Activated CD4-positive, alpha-beta T cell treated with anti-CD3 and anti-CD28 coated beads, Interleukin-2, amount 10 ng/mL, durations not matched to agents 7 days and 5 days (primary cell): ENCODE measurements around the gene AKAP13. TPM values are rescaled to one million over a fixed set of nuclear protein-coding genes. Genes with fewer than 3 reads are reported as not detected.
A peak's percentile ranks its signal among the peaks of the same experiment; 100 is the strongest.

Source experiments
- CTCF ChIA-PET: fragments of 350-600 bp; sonication (Branson Sonifier 250); formaldehyde crosslinking; loops from one replicate; lab custom pipeline; 2021; ENCODE audit warnings: antibody characterized with exemption; lab: Charles Lee
- POLR2A ChIA-PET: fragments of 350-600 bp; sonication (Branson Sonifier 250); formaldehyde crosslinking; loops from one replicate; lab custom pipeline; 2021; ENCODE audit warnings: antibody characterized with exemption; lab: Charles Lee
- DNase-seq: peaks from one replicate; pipeline ENCODE4 v3.0.0-alpha.2; 2020
- H3K27ac Mint-ChIP-seq: one replicate; pipeline ENCODE4 v1.8.0; 2021; ENCODE audit warnings: mild to moderate bottlenecking, moderate library complexity, mixed read lengths
- H3K27me3 Mint-ChIP-seq: one replicate; pipeline ENCODE4 v1.8.0; 2021; ENCODE audit warnings: mixed read lengths
- H3K36me3 Mint-ChIP-seq: one replicate; pipeline ENCODE4 v1.8.0; 2021; ENCODE audit warnings: low read depth, mixed read lengths
- H3K4me1 Mint-ChIP-seq: one replicate; pipeline ENCODE4 v1.8.0; 2021; ENCODE audit warnings: mixed read lengths
- H3K4me3 Mint-ChIP-seq: one replicate; pipeline ENCODE4 v1.8.0; 2021; ENCODE audit warnings: mild to moderate bottlenecking, moderate library complexity, mixed read lengths
- H3K9me3 Mint-ChIP-seq: one replicate; pipeline ENCODE4 v1.8.0; 2021; ENCODE audit warnings: mixed read lengths
- total RNA-seq, 2 experiments: library from RNA; stranded (reverse); gene quantifications; one replicate each; pipeline ENCODE4 v1.2.3, GENCODE V29; 2021

AKAP13 gene
- total RNA-seq, 2 experiments from 2014 or later: 152 to 181 TPM

DNA sequence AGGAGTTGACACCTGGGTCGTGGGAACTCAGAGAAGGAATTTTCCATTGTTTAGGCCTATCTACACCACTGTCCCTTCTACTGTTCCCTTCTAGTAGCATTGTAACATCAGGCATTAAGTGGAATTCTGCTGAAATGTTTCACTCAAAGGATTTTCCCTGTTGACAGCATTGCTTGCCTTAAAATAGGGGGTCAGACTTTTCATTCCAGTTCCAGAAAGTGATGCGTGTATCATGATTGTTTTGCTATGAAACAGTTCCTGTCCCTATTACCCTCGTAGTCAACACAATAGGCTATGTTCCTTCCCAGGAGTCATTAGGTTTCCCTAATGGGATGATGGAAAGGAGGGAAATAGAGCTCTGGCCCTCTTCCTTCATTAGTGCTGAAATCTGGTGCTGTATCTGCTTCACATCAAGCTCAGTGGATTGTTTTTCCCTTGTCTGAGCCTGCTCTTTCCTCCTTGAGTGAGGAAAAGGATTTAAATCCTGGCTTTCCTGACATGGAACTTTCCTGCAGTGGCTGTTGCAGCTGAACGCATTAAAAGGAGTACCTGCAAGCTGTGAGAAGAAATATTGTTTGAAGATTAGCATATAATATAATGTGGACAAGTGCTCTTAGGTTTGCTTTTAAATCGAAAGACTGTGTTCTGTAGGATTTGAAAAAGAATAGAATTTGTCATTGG lies 218.5 kb downstream of the AKAP13 start:
- POLR2A ChIA-PET: no interaction called here
- CTCF ChIA-PET: no interaction called here
- H3K4me3 Mint-ChIP-seq: no peak overlapping the region
- no peak for DNase-seq
- H3K9me3 Mint-ChIP-seq: no peaks in the 10 kb centered on the region
- no peaks in the 10 kb centered on the region for H3K27me3 Mint-ChIP-seq
- no peak overlapping the region for H3K27ac Mint-ChIP-seq
- H3K4me1 Mint-ChIP-seq: peaks cover 60% of the 10 kb centered on the region
- H3K36me3 Mint-ChIP-seq: peaks cover 37% of the 10 kb centered on the region

DNA sequence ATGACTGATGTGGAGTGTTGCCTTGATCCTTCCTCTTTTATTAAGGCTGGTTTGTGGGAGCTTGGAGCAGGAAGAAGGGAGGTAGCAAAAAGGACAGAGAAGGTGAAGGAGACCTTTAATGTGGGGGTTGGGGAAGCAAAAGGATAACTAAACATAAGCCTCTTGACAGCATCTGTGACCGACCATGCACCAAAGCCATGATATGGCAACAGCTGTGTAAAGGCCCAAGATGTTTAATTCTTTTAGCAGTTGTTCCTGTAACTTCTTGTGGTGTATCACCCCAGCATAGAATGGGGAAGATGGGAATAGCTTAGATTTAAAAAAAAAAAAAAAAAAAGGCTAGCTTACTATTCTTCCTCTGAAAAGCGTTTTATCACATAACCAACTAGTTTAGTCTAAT lies 219.6 kb downstream of the AKAP13 start:
- Mint-ChIP-seq H3K36me3 (peaks cover 41% of the 10 kb centered on the region), H3K27ac (no peak overlapping the region), H3K4me1 (peaks cover 54% of the 10 kb centered on the region), H3K4me3 (no peak overlapping the region), H3K9me3 (no peaks in the 10 kb centered on the region), H3K27me3 (no peaks in the 10 kb centered on the region)
- no peak for DNase-seq
- POLR2A ChIA-PET: no interaction called here
- CTCF ChIA-PET: interaction anchor here (0.6 kb wide), 1 partner anchor 130 kb away, joined by 3 read pairs; no protein-coding TSS in a partner anchor

DNA sequence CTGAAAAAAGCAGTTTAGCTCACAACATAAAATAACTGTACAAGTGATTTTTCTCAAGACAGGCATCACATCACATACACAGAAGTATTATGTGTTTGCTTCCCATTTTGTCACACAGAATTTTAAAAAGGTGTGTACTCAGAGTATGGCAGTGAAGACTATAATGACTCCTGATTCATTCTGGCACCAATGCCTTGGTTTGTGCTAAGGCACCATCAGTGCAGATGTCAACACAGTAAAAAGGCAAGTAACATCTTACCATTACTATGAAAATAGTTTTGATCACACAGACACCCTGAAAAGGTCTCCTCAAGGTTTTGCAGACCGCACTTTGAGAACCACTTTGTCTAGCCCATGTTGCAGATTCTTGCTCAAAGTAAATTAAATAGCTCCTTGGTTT lies 222.8 kb downstream of the AKAP13 start:
- peaks cover 38% of the 10 kb centered on the region for H3K36me3 Mint-ChIP-seq
- no peak overlapping the region for H3K27ac Mint-ChIP-seq
- ChIA-PET POLR2A (no interaction called here), CTCF (interaction anchor here (0.5 to 1.2 kb wide), 4 partner anchors 9 to 168 kb away, joined by 3 to 4 read pairs (median 4); no protein-coding TSS in a partner anchor)
- DNase-seq: no peak
- peaks cover 42% of the 10 kb centered on the region for H3K4me1 Mint-ChIP-seq
- H3K27me3 Mint-ChIP-seq: no peaks in the 10 kb centered on the region
- H3K4me3 Mint-ChIP-seq: no peak overlapping the region
- H3K9me3 Mint-ChIP-seq: no peaks in the 10 kb centered on the region

DNA sequence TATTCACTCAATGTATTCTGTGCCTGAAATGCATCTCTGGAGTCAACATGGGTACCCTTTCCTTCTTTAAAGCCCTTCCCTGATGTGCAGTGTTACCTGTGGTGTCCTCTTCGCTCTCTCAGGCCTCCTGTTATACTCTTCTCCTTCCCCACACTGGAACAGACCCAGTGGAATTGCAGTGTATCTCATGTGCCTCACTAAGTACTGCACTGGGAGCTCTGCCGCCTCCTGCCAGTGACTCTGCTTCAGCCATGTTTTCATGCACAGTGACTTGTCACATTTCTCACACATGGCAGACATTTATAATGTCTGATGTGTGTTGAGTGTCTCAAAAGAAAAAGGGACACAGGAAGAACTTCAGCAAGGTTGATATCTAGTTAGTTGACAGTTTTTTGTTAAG lies 223.3 kb downstream of the AKAP13 start:
- no peaks in the 10 kb centered on the region for H3K9me3 Mint-ChIP-seq
- no peak overlapping the region for H3K27ac Mint-ChIP-seq
- H3K4me1 Mint-ChIP-seq: peaks cover 40% of the 10 kb centered on the region
- POLR2A ChIA-PET: no interaction called here
- CTCF ChIA-PET: interaction anchor here (0.5 to 1.1 kb wide), 4 partner anchors 9 to 167 kb away, joined by 3 to 4 read pairs (median 4); no protein-coding TSS in a partner anchor
- no peaks in the 10 kb centered on the region for H3K27me3 Mint-ChIP-seq
- no peak for DNase-seq
- H3K36me3 Mint-ChIP-seq: peaks cover 37% of the 10 kb centered on the region
- H3K4me3 Mint-ChIP-seq: no peak overlapping the region

DNA sequence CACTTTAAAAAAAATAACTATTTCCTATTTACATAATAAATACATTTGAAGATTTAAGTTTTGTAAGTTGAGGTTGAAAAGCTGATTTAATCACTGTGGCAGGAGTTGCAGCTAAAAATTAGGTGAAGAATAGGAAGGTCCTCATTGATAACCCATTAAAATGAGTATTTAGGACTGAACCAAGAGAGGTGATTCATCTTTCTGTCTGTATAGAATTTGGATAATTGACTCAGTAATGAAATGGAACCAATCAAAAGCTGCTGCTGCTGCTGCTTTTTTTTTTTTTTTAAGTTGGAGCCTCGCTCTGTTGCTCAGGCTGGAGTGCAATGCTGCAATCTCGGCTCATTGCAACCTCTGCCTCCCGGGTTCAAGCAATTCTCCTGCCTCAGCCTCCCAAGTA lies 223.8 kb downstream of the AKAP13 start:
- peaks cover 34% of the 10 kb centered on the region for H3K36me3 Mint-ChIP-seq
- POLR2A ChIA-PET: no interaction called here
- no peaks in the 10 kb centered on the region for H3K9me3 Mint-ChIP-seq
- CTCF ChIA-PET: interaction anchor here (1.0 to 1.1 kb wide), 2 partner anchors 10 to 18 kb away, joined by 4 read pairs; no protein-coding TSS in a partner anchor
- no peak for DNase-seq
- no peak overlapping the region for H3K4me3 Mint-ChIP-seq
- H3K27ac Mint-ChIP-seq: no peak overlapping the region
- H3K4me1 Mint-ChIP-seq: peaks cover 37% of the 10 kb centered on the region
- H3K27me3 Mint-ChIP-seq: no peaks in the 10 kb centered on the region

DNA sequence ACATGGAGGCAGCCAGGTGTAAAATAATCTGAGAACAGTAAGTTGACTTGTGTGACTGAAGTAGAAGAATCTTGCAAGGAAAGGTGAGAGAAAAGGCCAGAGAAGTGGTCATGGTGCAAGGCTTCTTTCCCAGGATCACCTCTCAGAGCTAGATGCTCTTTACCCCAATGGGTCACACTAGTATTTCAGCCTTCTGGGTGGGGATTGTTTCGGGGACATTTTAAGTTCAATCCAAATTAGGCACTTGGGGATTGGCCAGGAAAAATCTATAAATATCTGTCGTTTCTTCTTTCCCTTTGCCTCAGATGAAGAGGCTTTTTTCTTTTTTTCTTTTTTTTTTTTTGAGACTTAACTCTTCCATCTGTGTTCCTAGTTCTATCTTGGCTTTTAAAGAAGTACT lies 226.3 kb downstream of the AKAP13 start:
- Mint-ChIP-seq H3K9me3 (no peaks in the 10 kb centered on the region), H3K4me1 (peaks cover 29% of the 10 kb centered on the region), H3K27ac (no peak overlapping the region), H3K4me3 (no peak overlapping the region), H3K36me3 (peaks cover 37% of the 10 kb centered on the region), H3K27me3 (no peaks in the 10 kb centered on the region)
- DNase-seq: no peak
- CTCF ChIA-PET: interaction anchor here (0.7 kb wide), 2 partner anchors 423 to 540 kb away, joined by 3 read pairs; no protein-coding TSS in a partner anchor
- POLR2A ChIA-PET: no interaction called here

DNA sequence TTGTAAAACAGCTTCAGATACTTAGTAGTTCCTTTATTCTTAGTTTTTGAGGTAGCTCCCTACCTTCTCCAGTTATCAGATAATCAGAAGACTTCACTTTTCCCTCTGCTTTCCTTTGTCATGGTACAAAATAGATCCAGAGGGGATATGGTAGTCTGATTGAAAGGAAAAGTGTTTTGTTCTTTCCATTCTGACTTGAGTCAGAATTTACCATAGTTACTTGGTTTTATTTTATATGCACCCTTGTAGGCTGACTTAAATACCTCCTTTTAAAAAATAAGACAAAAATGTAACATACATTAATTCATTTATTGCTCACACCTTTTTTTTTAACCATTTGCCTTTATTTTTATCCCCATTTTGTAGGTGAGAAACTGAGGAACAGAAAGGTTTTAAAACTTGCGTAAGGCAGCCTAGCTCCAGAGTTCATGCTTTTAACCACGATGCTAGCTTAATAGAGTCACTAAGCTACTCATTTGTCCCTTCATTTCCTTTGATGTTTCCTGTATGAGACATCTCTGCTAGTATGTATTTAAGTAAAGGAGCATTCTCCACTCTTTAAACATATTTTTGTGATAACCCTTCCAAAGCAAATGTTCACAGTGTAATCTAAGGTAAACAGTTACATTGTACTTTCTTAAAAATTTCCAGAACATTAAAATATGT lies 226.9 kb downstream of the AKAP13 start:
- Mint-ChIP-seq H3K9me3 (no peaks in the 10 kb centered on the region), H3K4me3 (no peak overlapping the region), H3K27me3 (no peaks in the 10 kb centered on the region), H3K36me3 (peaks cover 35% of the 10 kb centered on the region), H3K27ac (no peak overlapping the region), H3K4me1 (peaks cover 29% of the 10 kb centered on the region)
- ChIA-PET POLR2A (no interaction called here), CTCF (interaction anchor here (0.6 to 1.2 kb wide), 4 partner anchors 12 to 929 kb away, joined by 3 to 5 read pairs (median 4); no protein-coding TSS in a partner anchor)
- DNase-seq: no peak

DNA sequence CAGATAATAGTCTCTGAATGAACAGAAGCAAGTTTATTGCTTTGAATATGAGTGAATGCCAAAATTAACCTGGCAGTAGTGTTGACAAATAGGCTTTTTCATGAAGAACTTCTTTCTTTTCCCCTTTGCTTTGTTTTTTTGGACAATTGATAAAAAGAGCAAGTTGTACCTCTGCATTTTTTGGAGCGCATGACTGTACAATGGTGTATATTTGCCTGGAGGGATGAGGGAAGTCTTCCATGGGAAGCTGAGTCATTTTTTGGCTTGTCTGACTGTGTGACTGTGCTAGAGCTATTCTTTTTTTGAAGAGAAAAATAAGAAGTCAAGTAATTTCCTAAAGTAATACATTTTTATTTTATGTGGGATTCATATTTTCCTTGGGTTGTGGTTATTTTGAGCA lies 227.4 kb downstream of the AKAP13 start:
- no peak for DNase-seq
- no peak overlapping the region for H3K27ac Mint-ChIP-seq
- H3K27me3 Mint-ChIP-seq: no peaks in the 10 kb centered on the region
- peaks cover 26% of the 10 kb centered on the region for H3K4me1 Mint-ChIP-seq
- H3K4me3 Mint-ChIP-seq: no peak overlapping the region
- POLR2A ChIA-PET: no interaction called here
- CTCF ChIA-PET: interaction anchor here (0.6 to 1.2 kb wide), 3 partner anchors 11 to 930 kb away, joined by 3 to 5 read pairs (median 5); no protein-coding TSS in a partner anchor
- peaks cover 33% of the 10 kb centered on the region for H3K36me3 Mint-ChIP-seq
- H3K9me3 Mint-ChIP-seq: no peaks in the 10 kb centered on the region

DNA sequence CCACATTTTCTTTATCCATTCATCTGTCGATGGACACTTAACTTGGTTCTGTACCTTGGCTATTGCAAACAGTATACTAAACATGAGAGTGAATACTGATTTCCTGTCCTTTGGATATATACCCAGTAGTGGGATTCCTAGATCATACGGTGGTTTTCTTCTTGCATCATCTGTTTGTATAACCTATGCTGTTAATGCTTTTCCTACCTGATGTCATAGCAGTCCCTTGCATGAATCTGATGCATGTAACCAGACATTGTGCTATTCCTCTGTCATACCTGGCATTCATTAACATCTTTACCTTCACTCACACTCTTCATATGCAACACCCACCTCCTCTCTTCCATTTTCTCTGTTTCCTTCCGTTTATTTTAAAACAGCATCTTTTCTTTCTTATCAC lies 229.1 kb downstream of the AKAP13 start:
- Mint-ChIP-seq H3K36me3 (peaks cover 24% of the 10 kb centered on the region), H3K4me1 (peaks cover 18% of the 10 kb centered on the region), H3K9me3 (no peaks in the 10 kb centered on the region), H3K4me3 (no peak overlapping the region), H3K27me3 (no peaks in the 10 kb centered on the region), H3K27ac (no peak overlapping the region)
- ChIA-PET POLR2A (no interaction called here), CTCF (interaction anchor here (1.4 kb wide), 1 partner anchor 27 kb away, joined by 3 read pairs; no protein-coding TSS in a partner anchor)
- DNase-seq: no peak

DNA sequence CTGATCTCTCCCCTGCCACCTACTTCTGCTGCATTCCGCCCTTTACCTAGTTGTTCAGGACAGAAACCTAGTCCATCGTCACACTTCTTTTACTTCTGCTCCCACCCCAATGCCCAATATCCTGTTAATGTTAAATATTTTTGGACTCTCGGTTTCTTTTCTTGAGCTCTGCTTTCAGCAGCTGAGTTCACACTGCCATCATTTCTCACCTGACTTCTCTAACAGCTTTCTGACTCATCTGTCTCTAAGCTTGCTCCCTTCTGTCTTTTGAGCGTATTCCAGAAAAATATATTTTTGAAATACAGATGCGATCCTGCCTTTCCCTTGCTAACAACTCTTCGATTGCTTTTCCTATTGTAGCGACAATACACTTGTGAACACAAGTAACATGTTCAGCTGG lies 231.0 kb downstream of the AKAP13 start:
- Mint-ChIP-seq H3K4me1 (peaks cover 26% of the 10 kb centered on the region), H3K27ac (no peak overlapping the region), H3K4me3 (no peak overlapping the region), H3K36me3 (peaks cover 15% of the 10 kb centered on the region), H3K9me3 (no peaks in the 10 kb centered on the region), H3K27me3 (no peaks in the 10 kb centered on the region)
- no peak for DNase-seq
- ChIA-PET POLR2A (no interaction called here), CTCF (interaction anchor here (0.6 to 1.1 kb wide), 2 partner anchors 17 to 62 kb away, joined by 4 to 5 read pairs; no protein-coding TSS in a partner anchor)

DNA sequence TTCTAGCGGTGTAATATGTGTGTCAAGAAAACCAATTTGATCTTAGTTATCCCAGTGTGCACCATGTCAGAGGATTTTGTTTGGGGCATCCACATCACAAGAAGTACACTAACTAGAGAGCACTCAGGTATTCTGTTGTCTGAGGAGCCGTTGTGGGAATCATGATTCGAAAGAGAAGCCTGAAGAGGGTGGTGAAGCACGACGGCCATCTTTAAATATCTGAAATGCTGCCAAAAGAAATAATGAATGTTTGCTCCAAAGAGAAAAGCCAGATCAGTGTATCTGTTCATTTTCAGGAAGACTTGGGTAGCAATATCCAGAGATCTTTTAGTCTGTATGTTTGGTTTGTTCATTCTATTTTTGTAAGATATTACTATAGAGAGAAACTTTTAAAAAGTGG lies 233.7 kb downstream of the AKAP13 start:
- Mint-ChIP-seq H3K4me1 (peaks cover 14% of the 10 kb centered on the region), H3K9me3 (no peaks in the 10 kb centered on the region), H3K4me3 (no peak overlapping the region), H3K27ac (no peak overlapping the region), H3K36me3 (peaks cover 9% of the 10 kb centered on the region), H3K27me3 (no peaks in the 10 kb centered on the region)
- DNase-seq: no peak
- ChIA-PET CTCF (interaction anchor here (1.9 kb wide), 1 partner anchor 11 kb away, joined by 6 read pairs; no protein-coding TSS in a partner anchor), POLR2A (no interaction called here)

DNA sequence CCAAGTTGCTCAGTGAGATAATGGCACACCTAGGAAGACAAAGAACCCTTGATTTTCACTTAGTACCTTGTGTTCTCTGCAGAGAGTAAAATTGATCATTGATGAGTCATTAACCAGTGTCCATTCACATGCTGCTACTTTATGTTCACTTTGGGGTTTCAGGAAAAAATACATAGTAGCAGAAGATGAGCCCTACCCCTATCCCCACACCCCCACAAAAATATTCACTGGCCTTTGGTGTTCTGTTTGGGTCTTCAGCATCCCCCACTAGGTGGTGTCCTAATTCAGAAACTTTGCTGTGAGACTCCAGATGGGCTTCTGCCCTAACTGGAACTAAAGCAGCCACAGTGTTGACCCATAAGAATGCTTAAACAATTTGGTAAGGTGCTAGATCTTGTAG lies 235.5 kb downstream of the AKAP13 start:
- no peaks in the 10 kb centered on the region for H3K27me3 Mint-ChIP-seq
- H3K9me3 Mint-ChIP-seq: no peaks in the 10 kb centered on the region
- peaks cover 14% of the 10 kb centered on the region for H3K4me1 Mint-ChIP-seq
- peak; percentile 14 for DNase-seq
- H3K27ac Mint-ChIP-seq: no peak overlapping the region
- POLR2A ChIA-PET: no interaction called here
- CTCF ChIA-PET: interaction anchor here (0.9 kb wide), 1 partner anchor 73 kb away, joined by 4 read pairs; no protein-coding TSS in a partner anchor
- no peak overlapping the region for H3K4me3 Mint-ChIP-seq
- peaks cover 8% of the 10 kb centered on the region for H3K36me3 Mint-ChIP-seq
